Activated CD4-positive, alpha-beta memory T cell treated with anti-CD3 and anti-CD28 coated beads for 36 hours (primary cell): ENCODE data around the gene ANKRD31. TPM values are rescaled to one million over a fixed set of nuclear protein-coding genes. Genes with fewer than 3 reads are reported as not detected.

Source experiments
- CTCF ChIA-PET: fragments of 350-600 bp; sonication (Branson Sonifier 250); formaldehyde crosslinking; loops from one replicate; lab custom pipeline; 2021; ENCODE audit warnings: antibody characterized with exemption, inconsistent platforms; lab: Charles Lee
- POLR2A ChIA-PET: fragments of 350-600 bp; sonication (Branson Sonifier 250); formaldehyde crosslinking; loops from one replicate; lab custom pipeline; 2021; ENCODE audit warnings: antibody characterized with exemption; lab: Charles Lee
- DNase-seq: peaks from one replicate; pipeline ENCODE4 v3.0.0-alpha.2; 2020
- H3K27ac Mint-ChIP-seq: one replicate; pipeline ENCODE4 v1.8.0; 2021; ENCODE audit warnings: mixed read lengths
- H3K27me3 Mint-ChIP-seq: one replicate; pipeline ENCODE4 v1.8.0; 2021; ENCODE audit warnings: mixed read lengths
- H3K36me3 Mint-ChIP-seq: one replicate; pipeline ENCODE4 v1.8.0; 2021; ENCODE audit warnings: mixed read lengths
- H3K4me1 Mint-ChIP-seq: one replicate; pipeline ENCODE4 v1.8.0; 2021; ENCODE audit warnings: low read depth, mixed read lengths
- H3K4me3 Mint-ChIP-seq: one replicate; pipeline ENCODE4 v1.8.0; 2021; ENCODE audit warnings: mild to moderate bottlenecking, mixed read lengths
- H3K9me3 Mint-ChIP-seq: one replicate; pipeline ENCODE4 v1.8.0; 2021; ENCODE audit warnings: mixed read lengths
- intact Hi-C: fragments of 100-400 bp; cut with micrococcal nuclease; formaldehyde crosslinking; loops from one replicate; pipeline ENCODE4 v1.15.1; 2023
- total RNA-seq, 2 experiments: library from RNA; stranded (reverse); gene quantifications; one replicate each; pipeline ENCODE4 v1.2.3, GENCODE V29; 2021

Gene ANKRD31
- total RNA-seq, 2 experiments from 2014 or later = 0.29 to 0.33 TPM

DNA sequence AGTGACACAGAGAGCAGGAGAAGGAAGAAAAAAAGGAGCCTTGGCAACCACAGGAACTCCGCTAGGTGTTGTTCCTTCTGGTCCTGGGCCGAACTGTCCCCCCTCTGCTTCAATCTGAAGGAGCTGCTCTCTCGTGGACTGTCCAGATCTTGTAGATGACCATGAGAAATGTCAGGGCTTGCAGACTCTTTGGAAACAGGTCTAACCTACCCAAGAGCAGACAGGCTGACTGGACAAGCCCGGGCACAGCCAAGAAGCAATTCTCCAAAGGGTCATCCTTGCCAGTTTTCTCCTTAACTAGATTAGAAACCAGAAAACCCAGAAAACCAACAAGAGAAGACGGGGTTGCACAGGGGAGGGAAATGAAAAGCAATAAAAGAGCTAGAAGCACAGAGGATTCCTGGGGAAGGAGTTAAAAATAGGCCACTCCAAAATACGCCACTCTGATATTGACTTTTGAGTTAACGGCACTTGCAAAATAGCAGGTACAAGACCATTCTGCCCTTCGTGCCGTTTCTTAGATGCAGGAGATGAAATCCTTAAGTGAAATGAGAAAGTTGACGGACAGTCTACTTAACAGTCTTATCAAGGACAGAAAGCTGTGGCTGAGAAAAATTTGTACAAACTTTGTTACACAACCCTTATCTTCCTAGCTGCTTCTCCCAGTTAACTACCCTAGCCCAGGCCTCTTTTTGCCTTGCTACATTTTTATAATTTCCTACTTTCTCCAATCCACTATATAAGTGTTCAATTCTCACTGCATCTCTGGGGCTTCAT, 190.1 kb downstream of the ANKRD31 start:
- POLR2A ChIA-PET = interaction anchor here (0.5 kb wide), 1 partner anchor 274 kb away, joined by 3 read pairs; no protein-coding TSS in a partner anchor
- H3K4me1 Mint-ChIP-seq = peaks cover 57% of the 10 kb centered on the region
- H3K27me3 Mint-ChIP-seq = no peaks in the 10 kb centered on the region
- intact Hi-C loops = no loop called here
- H3K36me3 Mint-ChIP-seq = peaks cover 19% of the 10 kb centered on the region
- H3K27ac Mint-ChIP-seq = no peak overlapping the region
- CTCF ChIA-PET = interaction anchor here (0.9 kb wide), 1 partner anchor 305 kb away, joined by 3 read pairs; no protein-coding TSS in a partner anchor
- H3K9me3 Mint-ChIP-seq = no peaks in the 10 kb centered on the region
- DNase-seq = no peak
- no peak overlapping the region for H3K4me3 Mint-ChIP-seq

DNA sequence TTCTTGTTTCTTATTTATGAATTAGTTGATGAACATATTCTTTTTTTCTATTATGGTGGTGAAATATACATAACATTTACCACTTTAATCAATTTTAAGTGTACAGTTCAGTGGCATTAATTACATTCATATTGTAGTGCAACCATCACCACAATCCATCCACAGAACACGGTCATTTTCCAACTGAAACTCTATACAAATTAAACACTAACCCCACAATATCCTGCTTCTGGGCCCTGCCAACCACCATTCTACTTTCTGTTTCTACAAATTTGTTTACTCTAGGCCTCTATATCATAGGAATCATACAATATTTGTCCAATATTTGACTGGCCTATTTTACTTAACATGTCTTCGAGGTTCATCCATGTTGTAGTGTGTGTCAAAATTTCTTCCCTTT, 191.6 kb downstream of the ANKRD31 start:
- no peak for DNase-seq
- CTCF ChIA-PET = interaction anchor here (0.7 kb wide), 1 partner anchor 8 kb away, joined by 3 read pairs; no protein-coding TSS in a partner anchor
- intact Hi-C loops = no loop called here
- H3K36me3 Mint-ChIP-seq = peaks cover 19% of the 10 kb centered on the region
- H3K27ac Mint-ChIP-seq = no peak overlapping the region
- peaks cover 42% of the 10 kb centered on the region for H3K4me1 Mint-ChIP-seq
- POLR2A ChIA-PET = no interaction called here
- no peak overlapping the region for H3K4me3 Mint-ChIP-seq
- no peaks in the 10 kb centered on the region for H3K27me3 Mint-ChIP-seq
- H3K9me3 Mint-ChIP-seq = no peaks in the 10 kb centered on the region

DNA sequence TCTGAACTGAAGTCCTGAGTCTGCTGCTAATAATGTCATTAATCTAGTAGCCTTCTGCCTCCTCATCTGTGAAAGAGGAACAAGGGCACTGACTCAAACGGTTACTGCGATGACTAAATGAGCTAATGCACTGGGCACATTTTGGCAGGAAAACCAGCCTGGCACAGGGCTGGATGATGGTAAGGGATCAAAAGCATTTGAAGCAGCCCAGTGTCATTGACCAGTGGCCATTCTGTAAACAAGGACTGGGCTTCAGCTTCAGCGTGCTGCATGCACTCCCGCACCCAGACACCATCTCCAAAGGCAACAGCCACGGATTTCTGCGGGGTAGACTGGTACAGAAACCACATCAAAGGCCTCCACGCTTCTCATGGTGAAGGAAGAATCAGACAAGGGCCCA, 192.3 kb downstream of the ANKRD31 start:
- POLR2A ChIA-PET = no interaction called here

DNA sequence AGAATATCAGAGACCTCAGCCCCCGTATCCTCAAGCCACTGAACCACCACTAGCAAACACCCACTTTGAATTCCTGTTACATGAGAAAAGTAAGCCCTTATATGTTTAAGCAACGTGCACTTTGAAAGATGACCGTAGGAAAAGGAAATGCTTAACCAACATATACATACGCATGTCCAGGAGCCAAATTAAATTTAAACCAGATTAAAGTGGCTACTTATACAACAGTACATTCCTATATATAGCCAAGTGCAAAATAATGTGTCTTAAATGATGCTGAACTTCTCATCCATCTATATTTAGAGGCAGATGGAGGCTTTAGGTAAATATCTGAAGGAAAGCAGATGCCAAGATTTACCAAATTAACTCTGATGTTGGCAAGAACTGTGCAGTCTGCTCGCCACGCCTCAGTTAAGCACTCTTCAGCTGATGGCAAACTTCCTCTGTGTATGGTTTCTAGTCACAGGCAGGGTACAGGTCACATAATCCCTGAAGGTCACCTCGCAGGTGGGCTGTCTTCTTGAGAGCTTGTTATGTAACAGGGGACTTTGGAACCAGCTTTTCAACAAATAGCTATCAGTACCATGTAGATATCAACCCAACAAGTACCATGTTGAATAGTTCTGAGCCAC, 192.9 kb downstream of the ANKRD31 start:
- intact Hi-C loops = no loop called here
- H3K4me1 Mint-ChIP-seq = peaks cover 30% of the 10 kb centered on the region
- ChIA-PET CTCF (no interaction called here), POLR2A (no interaction called here)
- H3K4me3 Mint-ChIP-seq = no peak overlapping the region
- H3K27ac Mint-ChIP-seq = no peak overlapping the region
- no peaks in the 10 kb centered on the region for H3K9me3 Mint-ChIP-seq
- peaks cover 19% of the 10 kb centered on the region for H3K36me3 Mint-ChIP-seq
- H3K27me3 Mint-ChIP-seq = no peaks in the 10 kb centered on the region
- no peak for DNase-seq

More for the DNA sequence above, 192.3 kb downstream of the ANKRD31 start:
- H3K27ac Mint-ChIP-seq = no peak overlapping the region
- no peaks in the 10 kb centered on the region for H3K9me3 Mint-ChIP-seq
- CTCF ChIA-PET = no interaction called here
- H3K36me3 Mint-ChIP-seq = peaks cover 19% of the 10 kb centered on the region
- H3K27me3 Mint-ChIP-seq = no peaks in the 10 kb centered on the region
- peaks cover 35% of the 10 kb centered on the region for H3K4me1 Mint-ChIP-seq
- intact Hi-C loops = no loop called here
- no peak for DNase-seq
- H3K4me3 Mint-ChIP-seq = no peak overlapping the region

DNA sequence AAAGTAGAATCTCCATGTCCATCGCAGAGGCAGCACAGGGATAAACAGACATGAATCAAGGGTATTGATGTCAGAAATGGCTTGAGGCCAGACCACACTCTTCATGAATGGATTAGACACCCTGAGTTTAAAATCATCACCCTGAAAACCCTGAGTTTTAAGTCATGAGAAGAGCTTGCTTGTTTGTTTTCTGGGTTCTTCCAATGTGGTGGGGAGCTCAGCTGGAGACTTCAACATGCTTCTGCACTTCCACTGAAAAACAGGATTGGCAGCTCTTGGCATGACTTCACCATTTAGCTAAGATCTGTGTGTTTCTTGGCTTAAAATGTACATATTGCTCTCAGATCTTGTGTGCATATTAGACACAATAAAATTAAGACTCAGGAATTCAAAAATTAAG, 194.2 kb downstream of the ANKRD31 start:
- no peaks in the 10 kb centered on the region for H3K27me3 Mint-ChIP-seq
- H3K27ac Mint-ChIP-seq = no peak overlapping the region
- peaks cover 18% of the 10 kb centered on the region for H3K4me1 Mint-ChIP-seq
- H3K4me3 Mint-ChIP-seq = no peak overlapping the region
- ChIA-PET CTCF (interaction anchor here (0.9 kb wide), 1 partner anchor 15 kb away, joined by 3 read pairs; no protein-coding TSS in a partner anchor), POLR2A (no interaction called here)
- H3K9me3 Mint-ChIP-seq = no peaks in the 10 kb centered on the region
- DNase-seq = no peak
- H3K36me3 Mint-ChIP-seq = peaks cover 18% of the 10 kb centered on the region
- intact Hi-C loops = no loop called here

DNA sequence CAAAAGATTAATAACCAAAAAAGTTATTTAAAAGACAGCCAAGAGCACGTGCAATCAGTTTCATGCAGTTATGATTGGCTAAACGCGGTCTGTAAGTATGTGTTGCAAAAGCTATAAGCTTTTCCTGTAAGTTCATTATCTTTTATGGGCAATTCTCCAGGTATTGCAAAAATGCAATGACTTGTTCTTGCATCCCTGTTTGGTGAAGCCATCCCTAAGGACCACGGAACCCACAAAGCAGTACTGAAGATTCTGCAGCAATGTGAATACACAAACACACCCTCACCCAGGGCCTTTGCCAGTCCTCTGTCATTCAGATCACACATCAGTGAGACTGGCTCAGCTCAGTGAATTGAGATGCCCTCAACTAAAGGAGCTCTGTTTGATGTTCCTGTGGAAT, 195.7 kb downstream of the ANKRD31 start:
- CTCF ChIA-PET = interaction anchor here (2.0 kb wide), 1 partner anchor 10 kb away, joined by 8 read pairs; no protein-coding TSS in a partner anchor
- peaks cover 16% of the 10 kb centered on the region for H3K36me3 Mint-ChIP-seq
- intact Hi-C loops = no loop called here

DNA sequence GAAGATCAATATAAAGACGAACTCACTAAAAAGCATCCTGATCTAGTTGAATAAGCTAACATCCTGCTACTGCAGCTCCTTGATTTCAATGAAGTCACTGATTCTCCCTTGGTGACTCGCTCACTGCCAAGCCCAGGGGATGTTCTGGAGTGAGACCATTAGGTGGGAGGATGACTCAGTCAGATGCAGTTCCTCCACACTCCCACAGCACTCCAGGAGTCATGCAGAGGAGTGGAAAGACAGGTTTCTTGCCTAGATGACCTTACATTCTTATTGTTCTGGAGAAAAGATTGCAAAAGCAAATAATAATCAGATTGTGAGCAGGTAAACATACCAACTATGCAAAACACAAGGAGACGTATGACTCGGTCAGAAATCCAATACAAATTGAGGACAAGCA, 199.6 kb downstream of the ANKRD31 start:
- no peaks in the 10 kb centered on the region for H3K27me3 Mint-ChIP-seq
- POLR2A ChIA-PET = no interaction called here
- intact Hi-C loops = no loop called here
- no peaks in the 10 kb centered on the region for H3K36me3 Mint-ChIP-seq
- H3K4me1 Mint-ChIP-seq = peaks cover 39% of the 10 kb centered on the region
- CTCF ChIA-PET = interaction anchor here (0.7 to 1.0 kb wide), 3 partner anchors 8 to 17 kb away, joined by 3 read pairs; no protein-coding TSS in a partner anchor
- H3K27ac Mint-ChIP-seq = no peak overlapping the region
- no peaks in the 10 kb centered on the region for H3K9me3 Mint-ChIP-seq
- no peak overlapping the region for H3K4me3 Mint-ChIP-seq
- DNase-seq = peak; percentile 55

More for the DNA sequence above, 195.7 kb downstream of the ANKRD31 start:
- no peak overlapping the region for H3K4me3 Mint-ChIP-seq
- POLR2A ChIA-PET = no interaction called here
- no peaks in the 10 kb centered on the region for H3K27me3 Mint-ChIP-seq
- no peak for DNase-seq
- H3K4me1 Mint-ChIP-seq = peaks cover 29% of the 10 kb centered on the region
- H3K9me3 Mint-ChIP-seq = no peaks in the 10 kb centered on the region
- H3K27ac Mint-ChIP-seq = no peak overlapping the region

DNA sequence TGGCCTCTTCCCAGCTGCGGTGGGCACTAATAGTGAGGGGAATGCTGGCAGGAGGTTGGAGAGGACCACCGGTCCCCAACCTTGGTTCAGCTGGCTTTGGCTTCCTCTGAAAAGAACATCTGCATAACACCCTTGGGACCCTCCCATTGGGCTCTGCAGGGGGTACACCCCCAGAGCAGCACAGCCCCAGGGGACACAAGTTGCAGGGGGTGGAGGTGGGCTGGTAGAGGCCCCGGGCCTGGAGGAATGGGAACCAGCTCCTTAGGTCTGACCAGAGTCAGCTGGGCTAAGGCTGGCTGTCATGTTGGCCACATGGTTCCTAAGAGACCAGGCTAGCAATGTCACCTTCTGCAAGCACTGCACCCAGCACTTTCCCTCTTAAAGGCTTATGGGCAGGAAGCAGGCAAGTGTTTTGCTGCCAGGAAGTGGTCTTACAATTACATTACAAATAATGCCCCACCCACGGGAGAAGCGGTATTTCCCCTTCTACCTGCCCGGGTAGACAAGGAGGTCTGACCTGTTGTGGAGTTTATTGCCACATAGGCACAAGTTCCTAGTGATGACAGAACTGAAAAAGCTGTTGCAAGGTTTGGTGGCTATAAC, 202.4 kb downstream of the ANKRD31 start:
- Mint-ChIP-seq H3K9me3 (no peaks in the 10 kb centered on the region), H3K4me1 (peaks cover 39% of the 10 kb centered on the region), H3K4me3 (no peak overlapping the region), H3K27me3 (no peaks in the 10 kb centered on the region), H3K36me3 (no peaks in the 10 kb centered on the region), H3K27ac (no peak overlapping the region)
- peak; percentile 59 for DNase-seq
- ChIA-PET POLR2A (no interaction called here), CTCF (interaction anchor here (2.0 kb wide), 1 partner anchor 16 kb away, joined by 13 read pairs; no protein-coding TSS in a partner anchor)
- intact Hi-C loops = loop anchor here (2.0 kb wide), 1 partner anchor 17 kb away; no protein-coding TSS in a partner anchor

DNA sequence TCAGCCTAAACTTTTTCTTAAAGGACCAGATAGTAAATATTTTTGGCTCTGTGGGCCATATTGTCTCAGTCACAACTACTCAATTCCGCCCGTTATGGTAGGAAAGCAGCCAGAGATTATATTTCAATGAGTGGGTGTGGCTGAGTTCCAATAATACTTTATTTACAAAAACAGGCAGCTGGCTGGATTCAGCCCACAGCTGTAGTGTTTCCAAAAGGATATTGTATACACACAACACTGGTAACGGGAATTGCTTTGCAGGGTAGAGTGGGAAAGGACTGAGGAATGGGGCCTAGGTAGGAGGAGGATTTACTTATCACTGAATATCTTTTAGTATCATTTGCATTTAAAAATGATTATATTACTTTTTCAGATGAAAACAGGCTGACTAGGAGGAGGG, 205.3 kb downstream of the ANKRD31 start:
- ChIA-PET CTCF (no interaction called here), POLR2A (no interaction called here)
- no peak overlapping the region for H3K4me3 Mint-ChIP-seq
- H3K9me3 Mint-ChIP-seq = no peaks in the 10 kb centered on the region
- H3K36me3 Mint-ChIP-seq = no peaks in the 10 kb centered on the region
- intact Hi-C loops = no loop called here
- H3K27ac Mint-ChIP-seq = no peak overlapping the region
- no peaks in the 10 kb centered on the region for H3K27me3 Mint-ChIP-seq
- H3K4me1 Mint-ChIP-seq = peaks cover 41% of the 10 kb centered on the region
- DNase-seq = no peak

DNA sequence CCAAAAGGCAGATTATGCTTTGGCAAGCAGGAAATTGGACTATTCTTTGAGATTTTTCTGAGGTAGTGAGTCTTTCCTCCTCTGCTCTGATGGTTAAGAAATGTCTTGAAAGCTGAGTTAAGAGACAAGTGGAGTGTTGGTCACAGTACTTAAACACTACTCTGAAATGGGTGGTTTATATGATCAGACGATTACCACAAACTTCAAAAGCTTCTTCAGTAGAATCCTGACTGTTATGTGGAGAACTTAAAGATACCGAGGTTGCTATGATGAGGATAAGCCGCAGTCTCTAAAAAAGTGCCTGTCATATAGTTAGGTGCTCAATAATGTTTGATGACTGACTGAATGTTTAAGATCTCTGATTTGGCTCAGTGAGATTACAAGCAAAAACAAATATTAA, 208.6 kb downstream of the ANKRD31 start:
- Mint-ChIP-seq H3K27me3 (no peaks in the 10 kb centered on the region), H3K36me3 (no peaks in the 10 kb centered on the region), H3K9me3 (no peaks in the 10 kb centered on the region), H3K27ac (no peak overlapping the region), H3K4me1 (peaks cover 27% of the 10 kb centered on the region), H3K4me3 (no peak overlapping the region)
- ChIA-PET CTCF (interaction anchor here (0.6 to 1.7 kb wide), 3 partner anchors 14 to 93 kb away, joined by 3 to 5 read pairs (median 4); no protein-coding TSS in a partner anchor), POLR2A (no interaction called here)
- intact Hi-C loops = no loop called here
- DNase-seq = no peak

DNA sequence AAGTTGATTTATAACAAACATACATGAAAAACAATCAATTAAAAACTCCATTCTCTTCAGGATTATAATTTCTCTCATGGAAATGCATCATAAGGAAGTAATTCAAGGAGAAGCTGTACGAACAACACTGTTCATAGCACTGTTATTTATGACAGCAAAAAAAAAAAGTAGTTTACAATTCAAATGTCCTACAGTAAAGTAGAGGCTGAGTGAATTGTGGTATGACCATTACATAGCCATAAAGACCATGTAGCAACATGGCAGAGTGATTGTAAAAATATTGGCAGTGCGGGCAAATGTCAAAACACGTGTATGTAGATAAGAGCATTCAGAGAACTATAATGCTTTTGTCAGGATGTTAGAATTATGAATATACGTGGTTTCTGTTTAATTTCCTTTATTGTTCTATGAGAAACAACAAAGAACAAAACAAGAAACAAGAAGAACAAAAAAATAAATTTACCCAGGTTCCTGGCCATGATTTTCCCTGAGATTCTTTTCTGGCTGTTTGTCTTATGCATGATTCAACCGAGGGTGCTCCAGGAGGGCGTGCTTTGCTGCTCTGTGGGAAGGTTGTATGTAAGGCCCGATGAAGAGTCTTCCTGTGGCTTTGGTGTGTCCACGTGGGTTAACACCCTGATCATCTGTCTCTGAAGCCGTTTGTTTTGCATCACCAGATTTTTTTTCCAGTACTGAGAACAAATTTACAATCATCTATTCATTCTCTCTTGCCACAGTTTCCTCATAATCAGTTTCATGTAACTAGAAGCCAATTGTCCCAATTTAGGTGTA, 213.1 kb downstream of the ANKRD31 start:
- no peaks in the 10 kb centered on the region for H3K36me3 Mint-ChIP-seq
- ChIA-PET CTCF (interaction anchor here (1.0 to 1.1 kb wide), 3 partner anchors 27 to 213 kb away, joined by 3 to 4 read pairs (median 4); partner anchors contain the start of gene ANKRD31), POLR2A (no interaction called here)
- H3K27ac Mint-ChIP-seq = peak overlapping the region; percentile 19
- DNase-seq = peak; percentile 47
- H3K27me3 Mint-ChIP-seq = no peaks in the 10 kb centered on the region
- no peaks in the 10 kb centered on the region for H3K9me3 Mint-ChIP-seq
- H3K4me1 Mint-ChIP-seq = peaks cover 23% of the 10 kb centered on the region
- intact Hi-C loops = no loop called here
- H3K4me3 Mint-ChIP-seq = peak overlapping the region; percentile 1
